Uterus (tissue), 2 donors: ENCODE measurements around the gene C1orf159.

Experiments
- POLR2A ChIP-seq, 2 donors: fragments of 450-650 bp; IDR thresholded peaks; one replicate each; pipeline ENCODE4 v1.6.1; 2016; ENCODE audit warnings: antibody characterized with exemption in 2 of 2, mild to moderate bottlenecking in 1 of 2, moderate library complexity in 1 of 2
- TF ChIP-seq, protein P1 (sequence below), 4 experiments: fragments of 200-600 bp in 2 of 4; fragments of 450-650 bp in 2 of 4; sonication (generic) in 2 of 4; IDR thresholded peaks; one replicate each; pipeline ENCODE4 v1.5.1; 2016 to 2019; ENCODE audit warnings: antibody characterized with exemption in 4 of 4, mild to moderate bottlenecking in 2 of 4, moderate library complexity in 1 of 4

DNA sequence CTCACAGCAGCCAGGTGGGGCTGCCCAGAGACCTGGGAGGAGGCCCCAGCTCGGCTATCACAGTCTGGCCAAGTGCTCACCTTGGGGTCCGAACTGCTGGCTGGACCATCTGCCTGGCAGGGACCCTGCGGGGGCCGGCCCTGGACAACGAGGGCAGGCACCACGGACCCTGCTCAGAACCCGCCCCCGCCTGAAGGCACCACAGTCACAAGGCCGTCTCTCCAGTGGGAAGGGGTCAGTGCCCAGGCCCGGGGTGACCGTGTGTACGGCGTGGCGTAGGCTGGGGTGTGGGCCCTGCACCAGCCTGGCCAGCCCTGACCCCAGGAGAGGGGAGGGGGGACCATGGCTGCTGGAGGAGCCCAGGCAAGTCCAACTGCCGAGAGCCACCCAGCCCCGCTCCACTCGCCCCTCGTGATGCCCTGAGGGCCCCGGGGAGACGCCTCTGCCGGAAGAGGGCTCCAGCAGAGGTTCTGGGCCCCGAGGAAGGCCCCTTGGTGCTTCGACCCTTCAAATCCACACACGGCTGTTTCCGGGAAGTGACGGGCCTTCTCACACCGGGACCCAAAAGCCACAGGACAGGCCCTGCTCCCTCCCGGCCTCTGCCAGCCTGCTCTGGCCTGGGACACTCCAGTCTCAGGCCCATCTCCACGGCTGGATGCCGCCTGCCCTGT is 30.6 kb downstream of the C1orf159 start:
- TF ChIP-seq, protein P1, sequence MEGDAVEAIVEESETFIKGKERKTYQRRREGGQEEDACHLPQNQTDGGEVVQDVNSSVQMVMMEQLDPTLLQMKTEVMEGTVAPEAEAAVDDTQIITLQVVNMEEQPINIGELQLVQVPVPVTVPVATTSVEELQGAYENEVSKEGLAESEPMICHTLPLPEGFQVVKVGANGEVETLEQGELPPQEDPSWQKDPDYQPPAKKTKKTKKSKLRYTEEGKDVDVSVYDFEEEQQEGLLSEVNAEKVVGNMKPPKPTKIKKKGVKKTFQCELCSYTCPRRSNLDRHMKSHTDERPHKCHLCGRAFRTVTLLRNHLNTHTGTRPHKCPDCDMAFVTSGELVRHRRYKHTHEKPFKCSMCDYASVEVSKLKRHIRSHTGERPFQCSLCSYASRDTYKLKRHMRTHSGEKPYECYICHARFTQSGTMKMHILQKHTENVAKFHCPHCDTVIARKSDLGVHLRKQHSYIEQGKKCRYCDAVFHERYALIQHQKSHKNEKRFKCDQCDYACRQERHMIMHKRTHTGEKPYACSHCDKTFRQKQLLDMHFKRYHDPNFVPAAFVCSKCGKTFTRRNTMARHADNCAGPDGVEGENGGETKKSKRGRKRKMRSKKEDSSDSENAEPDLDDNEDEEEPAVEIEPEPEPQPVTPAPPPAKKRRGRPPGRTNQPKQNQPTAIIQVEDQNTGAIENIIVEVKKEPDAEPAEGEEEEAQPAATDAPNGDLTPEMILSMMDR (IDR thresholded peaks at IDR 0.05): no peak
- TF ChIP-seq POLR2A (IDR thresholded peaks at IDR 0.05): no peak
